HG03095 (cell line): ENCODE results near the gene ANTXR1.

Experiments used
- ATAC-seq: cut with Tn5 transposase; IDR thresholded peaks from one replicate; pipeline ENCODE4 v1.9.1; 2021; ENCODE audit warnings: moderate library complexity; ENCODE audit not compliant: unreplicated experiment

The ANTXR1 gene

GRCh38 chr2:69001879-69002278 is 11.1 kb upstream of the ANTXR1 start:
- no peak for ATAC-seq

DNA sequence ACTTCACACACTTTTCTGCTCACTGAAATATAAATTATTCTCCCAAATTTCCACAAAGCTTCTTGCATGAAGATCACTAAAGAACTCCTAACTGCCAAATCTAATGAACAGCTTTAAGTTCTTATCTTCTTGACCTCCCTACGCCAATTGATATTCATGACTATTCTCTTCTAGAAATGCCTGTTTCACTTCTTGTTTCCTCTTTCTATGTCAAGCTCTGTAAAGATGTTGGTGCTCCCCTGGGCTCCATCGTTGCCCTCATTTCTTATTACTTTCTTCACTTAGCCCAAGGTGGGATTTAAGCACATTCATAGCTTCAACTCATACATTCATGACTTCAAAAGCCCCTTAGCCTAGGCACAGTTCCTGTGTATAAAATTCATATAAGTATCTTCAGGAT is 9.2 kb upstream of the ANTXR1 start:
- ATAC-seq, result no peak

DNA sequence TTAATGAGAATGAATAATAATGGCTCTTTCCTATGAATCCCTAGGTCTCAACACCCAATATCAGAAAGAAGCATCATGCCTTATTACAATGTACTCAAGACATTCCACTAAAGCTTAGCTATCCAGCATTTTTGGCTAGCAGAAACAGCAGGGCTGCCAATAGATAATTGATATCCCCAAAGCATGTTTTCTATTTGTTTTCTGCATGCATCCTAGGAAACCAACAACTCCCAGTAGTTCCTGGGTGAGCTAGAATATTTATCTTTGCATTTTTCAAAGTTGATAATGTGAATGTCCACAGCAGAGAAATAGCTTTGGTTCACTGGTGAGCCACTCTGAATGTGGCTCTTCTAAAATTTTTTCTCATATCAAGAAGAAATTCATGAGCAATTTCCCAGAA is 5.8 kb upstream of the ANTXR1 start:
- no peak for ATAC-seq

- no peak for ATAC-seq
Observed at GRCh38 chr2:69007603-69008002, 5.4 kb upstream of the ANTXR1 start.

DNA sequence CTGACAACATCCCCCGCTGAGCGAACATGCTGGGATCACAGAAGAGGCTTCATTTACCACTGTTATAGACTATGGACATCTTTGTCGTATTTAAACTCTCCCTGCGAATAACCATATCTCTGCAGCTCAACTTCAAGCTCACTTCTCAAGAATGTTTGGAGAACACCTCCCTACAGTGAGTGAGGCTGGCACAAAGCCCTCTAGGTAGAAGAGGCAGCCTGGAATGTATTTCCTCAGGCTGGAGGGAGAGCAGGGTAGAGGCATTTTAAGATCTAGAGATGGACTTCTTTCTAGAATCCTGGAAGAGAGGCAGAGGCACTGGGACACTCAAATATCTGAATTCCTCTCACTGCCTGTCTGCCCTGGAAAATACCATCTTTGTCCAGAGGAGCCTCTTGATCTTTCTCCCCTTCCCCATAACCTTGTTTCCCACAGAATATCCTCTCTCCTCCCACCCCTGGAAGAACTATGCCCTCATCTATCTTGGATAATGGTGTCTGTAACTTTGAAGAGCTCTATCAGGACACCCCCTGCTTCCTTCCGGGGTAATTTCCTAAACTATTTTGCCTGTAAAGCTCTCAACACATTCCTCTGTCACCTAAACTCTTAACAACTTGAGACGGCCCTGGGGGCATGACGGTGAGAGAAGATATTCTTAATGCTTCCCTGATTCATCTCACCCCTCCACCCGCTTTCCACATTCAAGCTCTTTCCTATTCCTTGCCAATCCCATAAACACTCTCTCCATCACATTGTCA is 2.4 kb upstream of the ANTXR1 start:
- no peak for ATAC-seq

GRCh38 chr2:69011611-69012157 is 1.3 kb upstream of the ANTXR1 start:
- no peak for ATAC-seq

DNA sequence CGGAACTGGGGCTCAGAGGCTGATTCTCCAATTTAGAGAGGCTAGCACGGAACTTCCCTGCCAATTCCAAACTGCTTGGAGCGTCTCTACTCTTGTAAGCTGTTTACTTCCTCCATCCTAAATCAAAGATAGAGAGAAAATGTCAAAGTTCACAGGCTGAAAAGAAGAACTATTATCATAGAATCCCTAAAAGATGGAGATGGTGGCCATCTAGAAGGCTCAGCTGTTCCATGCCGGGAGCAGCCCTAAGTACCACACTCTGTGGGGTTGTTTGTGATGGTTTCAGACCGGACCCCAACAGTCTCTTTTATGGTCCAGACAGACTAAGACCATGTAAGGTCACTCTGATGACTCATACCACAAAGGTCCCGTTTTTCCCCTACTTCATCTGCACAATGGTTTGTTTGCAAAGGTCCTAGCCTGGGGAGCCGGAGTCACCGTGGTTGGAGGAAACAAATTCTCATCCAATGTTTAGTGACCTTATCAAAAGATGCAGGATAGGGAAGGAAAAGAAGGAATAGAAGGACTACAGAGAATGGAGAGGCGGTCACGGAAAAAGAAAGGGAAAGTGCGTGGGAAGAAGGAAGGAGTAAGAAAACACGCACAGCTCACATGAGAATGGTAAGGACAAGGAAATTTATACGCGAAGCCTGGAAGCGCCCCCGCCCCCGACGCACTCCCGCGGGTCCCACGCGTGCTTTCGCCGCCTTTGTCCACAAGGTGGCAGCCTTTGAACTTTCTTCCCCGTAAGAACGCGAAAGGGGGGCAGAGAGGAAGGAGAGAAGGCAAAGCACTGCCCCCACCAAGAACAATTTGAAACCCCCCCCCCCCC is 453 bp upstream of the ANTXR1 start:
- no peak for ATAC-seq

DNA sequence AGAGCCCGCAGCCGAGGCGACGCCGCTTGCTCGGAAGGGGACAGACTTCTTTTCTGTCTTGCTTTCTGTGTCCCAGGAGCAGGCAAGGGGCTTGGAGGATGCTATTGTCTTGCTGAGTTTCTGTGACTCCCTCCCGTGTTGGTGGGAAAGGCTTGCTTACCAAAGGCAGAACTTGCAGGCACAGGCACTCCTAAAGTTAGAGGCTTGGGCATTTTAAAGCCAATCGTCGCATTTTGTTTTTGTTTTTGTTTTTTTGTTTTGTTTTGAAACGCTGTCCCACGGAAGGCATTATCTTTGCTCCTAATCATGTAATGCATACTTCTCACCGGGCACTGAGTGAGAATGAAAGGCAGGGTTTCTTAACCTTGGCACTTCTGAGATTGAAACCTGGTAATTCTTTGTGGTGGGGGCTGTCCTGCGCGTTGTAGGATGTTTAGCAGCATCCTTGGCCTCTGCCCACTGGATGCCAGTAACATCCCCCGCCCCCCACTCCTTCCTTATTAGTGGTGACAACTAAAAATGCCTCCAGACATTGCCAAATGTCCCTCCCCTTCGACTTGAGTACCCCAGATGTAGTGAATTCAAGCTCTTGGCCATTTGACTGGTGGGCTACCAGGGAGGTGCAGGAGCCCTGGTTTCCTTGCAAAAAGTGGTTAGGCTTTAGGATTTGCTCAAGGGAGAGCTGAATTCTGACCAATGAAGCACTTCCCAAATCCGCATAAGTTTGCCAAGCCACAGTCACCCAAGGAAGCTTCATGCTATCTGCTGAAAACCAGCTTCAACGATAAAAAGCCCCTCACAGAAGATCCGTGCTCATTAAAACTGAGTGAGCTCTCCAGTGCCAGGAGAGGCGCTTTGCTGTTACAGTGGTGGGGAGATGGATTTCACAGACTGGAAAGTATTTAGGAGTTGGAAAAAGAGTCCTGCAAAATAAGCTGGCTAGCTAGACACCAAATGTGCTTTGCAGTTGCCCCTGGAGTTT is 1.2 kb downstream of the ANTXR1 start:
- no peak for ATAC-seq

GRCh38 chr2:69017080-69017479 is 4.1 kb downstream of the ANTXR1 start:
- no peak for ATAC-seq

- ATAC-seq, result no peak
Observed at GRCh38 chr2:69017835-69018234, 4.9 kb downstream of the ANTXR1 start.

- ATAC-seq, result no peak
Observed at GRCh38 chr2:69018678-69019095, 5.7 kb downstream of the ANTXR1 start.

DNA sequence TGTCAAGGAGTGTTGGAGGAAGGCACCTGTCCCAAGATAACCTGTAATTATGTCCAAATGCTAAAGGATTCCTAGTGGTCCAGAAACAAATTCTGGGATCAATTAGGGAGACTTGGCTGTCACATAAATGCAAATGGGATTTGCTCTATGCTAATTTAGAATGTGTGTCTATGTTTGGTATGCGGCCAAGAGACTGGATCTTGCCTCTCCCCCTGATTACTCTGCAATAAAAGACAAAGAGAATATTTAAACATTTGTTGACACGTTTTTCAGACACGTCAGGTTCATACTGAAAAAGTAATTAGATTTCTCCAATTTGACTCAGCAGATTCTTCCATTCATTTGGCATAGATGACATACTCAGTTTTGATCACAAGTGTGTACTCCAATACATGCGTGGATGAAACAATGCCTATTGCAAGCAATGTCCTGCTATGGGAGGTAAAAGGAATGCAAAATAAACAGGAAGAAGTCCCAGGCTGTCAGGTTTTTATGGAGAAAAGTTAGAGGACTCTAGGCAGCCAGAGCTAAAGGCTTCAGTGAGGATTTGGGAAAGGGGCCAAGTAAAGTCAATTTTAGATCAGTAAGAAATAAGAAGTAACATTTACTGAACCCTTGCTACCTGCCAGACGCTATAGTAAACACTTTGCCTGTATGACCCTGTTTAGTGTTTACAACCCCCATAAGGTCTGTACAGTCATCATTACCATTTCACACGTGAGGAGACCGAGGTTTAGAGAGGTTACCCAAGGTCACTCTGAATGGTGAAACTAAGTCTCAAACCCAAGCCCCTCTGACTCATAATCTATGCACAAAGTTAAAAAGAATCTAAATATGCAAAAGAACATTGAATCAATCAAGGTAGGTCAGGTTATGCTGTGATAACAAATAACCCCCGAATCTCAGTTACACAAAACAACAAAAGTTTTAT is 7.8 kb downstream of the ANTXR1 start:
- no peak for ATAC-seq

DNA sequence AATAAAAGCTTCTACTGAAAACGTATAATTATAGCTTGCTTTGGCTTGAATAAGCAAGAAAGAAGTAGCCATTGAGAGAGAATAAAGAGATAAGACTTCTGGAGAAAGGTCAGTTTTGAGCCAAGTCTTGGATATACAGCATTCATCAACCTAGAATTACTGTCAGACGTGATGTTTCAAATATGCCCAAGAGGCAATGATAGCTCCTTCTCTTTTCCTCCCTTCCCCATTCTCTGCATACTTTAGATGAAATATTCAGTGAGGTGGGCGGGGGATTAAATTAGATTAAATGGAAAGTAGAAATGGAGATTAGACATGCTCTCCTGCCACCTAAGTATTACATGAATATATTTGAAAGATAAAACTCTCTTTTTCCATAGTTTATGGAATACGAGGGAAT is 8.7 kb downstream of the ANTXR1 start:
- ATAC-seq, result no peak

- no peak for ATAC-seq
Observed at GRCh38 chr2:69022548-69022947, 9.6 kb downstream of the ANTXR1 start.

- ATAC-seq, result no peak
Observed at GRCh38 chr2:69023236-69023635, 10.3 kb downstream of the ANTXR1 start.

DNA sequence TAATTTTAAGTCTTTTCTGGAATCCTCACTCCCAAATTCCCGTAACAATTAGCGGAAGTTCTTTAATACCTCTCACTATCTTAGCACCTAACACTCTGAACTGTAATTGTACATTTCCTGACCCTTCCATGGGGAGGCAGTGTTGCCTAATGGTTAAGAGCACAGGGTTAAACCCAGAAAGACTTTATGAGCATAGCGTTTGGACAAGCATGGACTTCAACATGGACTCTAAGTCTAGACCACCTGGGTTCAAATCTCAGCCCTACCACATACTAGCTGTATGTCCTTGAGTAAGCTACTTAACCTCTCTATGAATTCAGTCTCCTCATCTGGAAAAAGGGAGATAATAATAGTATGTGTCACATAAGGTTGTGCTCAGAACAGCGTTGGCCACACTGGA is 13.0 kb downstream of the ANTXR1 start:
- no peak for ATAC-seq

- no peak for ATAC-seq
Observed at GRCh38 chr2:69026691-69027459, 13.9 kb downstream of the ANTXR1 start.

DNA sequence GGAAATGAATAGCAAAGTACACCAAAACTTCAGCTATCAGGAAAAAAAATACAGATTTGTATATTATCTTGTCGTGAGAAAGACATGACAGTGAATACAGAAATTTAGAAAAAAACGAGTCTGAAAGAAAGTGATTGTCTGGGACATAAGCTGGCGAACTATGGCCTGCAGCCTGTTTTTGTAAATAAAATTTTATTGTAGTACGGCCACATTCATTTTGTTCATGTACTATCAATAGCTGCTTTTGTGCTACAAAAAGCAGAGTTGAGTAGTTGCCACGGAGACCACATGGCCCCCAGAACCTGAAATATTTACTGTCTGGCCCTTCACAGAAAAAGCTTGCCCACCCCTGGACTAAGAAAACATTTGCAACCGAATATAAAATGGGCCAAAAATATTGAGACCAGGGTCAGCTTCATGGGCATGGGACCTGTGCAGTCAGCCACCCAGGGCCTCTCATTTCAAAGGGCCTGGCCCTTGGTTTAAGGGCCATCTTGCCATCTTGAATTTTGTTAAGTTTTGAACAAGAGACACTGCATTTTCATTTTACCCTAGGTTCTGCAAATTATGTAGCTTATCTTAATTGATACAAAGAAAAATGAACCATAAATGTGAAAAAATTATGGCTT is 17.9 kb downstream of the ANTXR1 start:
- ATAC-seq, result no peak

DNA sequence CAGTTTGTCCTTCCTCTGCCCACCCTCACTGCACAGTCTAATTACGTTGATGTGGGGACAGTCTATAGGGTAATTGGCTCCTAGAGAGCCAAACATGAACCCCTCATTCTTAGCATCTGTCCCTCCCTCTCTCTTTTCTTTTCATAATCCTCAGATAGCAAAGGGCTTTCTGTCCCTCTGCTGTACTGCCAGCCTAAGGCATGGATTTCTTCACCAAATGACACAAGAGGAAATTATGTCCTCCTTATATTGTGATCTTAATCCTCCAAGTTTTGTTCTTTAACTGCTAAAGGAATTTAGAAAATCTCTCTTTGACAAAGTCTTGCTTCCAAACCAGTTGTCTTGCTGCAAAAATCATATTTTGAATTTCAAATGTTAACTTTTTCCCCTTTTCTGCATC is 18.5 kb downstream of the ANTXR1 start:
- no peak for ATAC-seq
